Caki2 (cell line): ENCODE results near the gene SH3RF1. TPM values are rescaled to one million over a fixed set of nuclear protein-coding genes. Genes with fewer than 3 reads are reported as not detected.
A peak's percentile ranks its signal among the peaks of the same experiment; 100 is the strongest.
"Not testable (repeated sequence)": the region's sequence is repeated elsewhere in the genome, so short reads cannot be mapped to it uniquely, and the experiment has no call there.

Experiments
- DNase-seq: peaks from one replicate; pipeline ENCODE4 v3.0.0-alpha.2; 2015; ENCODE audit warnings: low read depth
- in situ Hi-C: cut with HindIII; loops from 2 replicates; pipeline ENCODE4 v1.10.0; 2016; ENCODE audit warnings: low sequenced_read_pairs, low pct_unique_long_range_greater_than_20kb, mixed read lengths
- total RNA-seq: library from RNA; depleted of rRNA; stranded (reverse); fragments of >200 nt; shearing (Covaris generic); gene quantifications from 2 replicates; pipeline ENCODE4 v1.2.3, GENCODE V29; 2014; ENCODE audit warnings: low replicate concordance; rRNA removed

Gene SH3RF1
- total RNA-seq = 7.4 and 15.3 TPM in 2 replicates

GRCh38 chr4:169270810-169271691 is at the start of gene SH3RF1:
SH3RF1 (minus strand) TSS chr4:169270956; CDS start chr4:169269212, 1,744 bp downstream.
- peak; percentile 94 for DNase-seq
- in situ Hi-C loops = no loop called here

DNA sequence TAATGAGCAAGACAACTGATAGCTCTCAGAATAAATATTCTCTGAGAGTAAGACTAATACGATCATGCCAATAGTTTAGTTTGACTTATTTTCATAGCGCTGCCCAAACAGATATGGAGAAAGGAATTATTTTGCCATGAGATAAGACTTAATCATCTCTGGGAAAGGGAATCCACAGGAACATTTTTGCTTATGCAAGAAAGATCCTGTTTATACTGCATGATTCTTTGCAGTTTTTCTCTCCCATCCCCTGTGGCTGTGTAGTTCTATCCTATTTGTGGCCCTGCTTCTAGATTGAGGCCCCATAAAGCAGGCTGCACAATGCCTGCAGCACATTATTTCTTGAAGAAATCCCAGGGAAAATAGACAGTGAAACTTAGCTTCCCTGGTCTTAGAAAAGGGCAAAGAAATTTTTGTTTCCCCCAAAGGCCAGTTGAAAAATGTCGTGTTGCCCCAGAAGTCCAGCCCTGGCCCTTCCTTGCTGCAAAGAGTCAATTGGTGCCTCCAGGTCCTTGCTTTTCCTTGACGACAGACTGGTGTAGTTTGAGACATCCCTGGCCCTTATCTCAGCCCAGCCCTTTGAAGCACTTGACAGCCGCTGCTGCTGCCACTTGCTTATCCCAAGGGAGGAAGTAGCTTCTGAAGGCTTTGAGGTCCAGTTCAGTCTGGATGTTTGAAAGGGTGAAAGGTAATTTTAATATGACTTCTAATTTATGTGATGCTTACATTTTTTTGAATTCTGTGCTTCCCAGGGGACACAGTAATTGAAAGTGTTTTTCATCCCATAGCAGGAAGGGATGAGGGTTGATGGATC is 45.0 kb upstream of the SH3RF1 start:
- peak; percentile 18 for DNase-seq
- in situ Hi-C loops = no loop called here

- in situ Hi-C loops = no loop called here
- peak; percentile 61 for DNase-seq
Measured at GRCh38 chr4:169314906-169315305, 44.1 kb upstream of the SH3RF1 start.

DNA sequence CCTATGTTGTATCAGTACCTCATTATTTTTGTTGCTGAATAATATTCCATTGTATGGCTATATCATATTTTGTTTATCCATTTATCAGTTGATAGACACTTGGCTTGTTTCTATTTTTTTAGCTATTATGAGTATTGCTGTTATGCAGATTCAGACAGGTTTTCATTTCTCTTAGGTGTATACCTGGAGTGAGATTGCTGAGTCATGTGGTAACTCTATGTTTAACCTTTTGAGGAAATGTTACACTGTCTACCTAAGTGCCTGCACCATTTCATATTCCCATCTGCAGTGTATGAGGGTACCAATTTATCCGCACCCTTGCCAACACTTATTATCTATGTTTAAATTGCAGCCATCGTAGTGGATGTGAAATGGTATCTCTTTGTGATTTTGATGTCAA is 43.0 kb upstream of the SH3RF1 start:
- no peak for DNase-seq
- in situ Hi-C loops = no loop called here

- in situ Hi-C loops = no loop called here
- DNase-seq = no peak
Measured at GRCh38 chr4:169312690-169313422, 42.1 kb upstream of the SH3RF1 start.

DNA sequence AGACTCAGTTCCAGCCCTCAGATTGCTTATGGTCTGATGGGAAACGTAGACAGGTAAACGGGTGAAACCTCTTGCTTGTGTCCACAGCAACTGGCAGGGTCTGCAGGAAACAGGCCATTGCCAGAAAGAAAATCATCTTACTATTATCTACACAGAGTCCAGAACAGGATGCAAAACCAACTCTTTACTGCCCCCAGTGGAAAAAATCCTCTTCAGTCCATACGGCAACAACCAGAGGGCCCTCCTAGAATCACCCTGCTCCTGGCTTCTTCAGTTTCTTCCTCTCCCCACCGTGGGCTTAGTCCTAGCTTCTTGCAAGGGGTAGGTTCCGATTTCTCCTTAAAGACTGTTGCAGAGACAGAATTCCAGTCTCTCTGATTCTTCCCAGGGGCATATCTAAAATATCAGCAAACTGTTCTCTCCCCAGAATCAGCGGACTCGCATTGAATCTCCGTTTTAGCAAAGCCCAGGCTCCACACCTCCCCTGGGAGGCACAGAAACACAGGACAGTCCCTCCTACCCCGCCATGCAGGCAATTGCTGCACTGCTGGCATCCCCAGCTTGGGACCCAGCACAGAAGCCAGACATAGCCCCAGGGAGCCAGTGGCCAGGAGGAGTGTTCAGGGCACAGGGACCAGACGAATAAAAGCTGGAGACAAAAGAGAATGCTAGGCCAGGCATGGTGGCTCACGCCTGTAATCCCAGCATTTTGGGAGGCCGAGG is 41.0 kb upstream of the SH3RF1 start:
- peak; percentile 22 for DNase-seq

GRCh38 chr4:169309326-169309967 is 38.7 kb upstream of the SH3RF1 start:
- in situ Hi-C loops = no loop called here

More for the DNA sequence above, 41.0 kb upstream of the SH3RF1 start:
- in situ Hi-C loops = no loop called here

GRCh38 chr4:169307576-169307975 is 36.8 kb upstream of the SH3RF1 start:
- in situ Hi-C loops = no loop called here
- DNase-seq = no peak

More at GRCh38 chr4:169309326-169309967, 38.7 kb upstream of the SH3RF1 start:
- no peak for DNase-seq

DNA sequence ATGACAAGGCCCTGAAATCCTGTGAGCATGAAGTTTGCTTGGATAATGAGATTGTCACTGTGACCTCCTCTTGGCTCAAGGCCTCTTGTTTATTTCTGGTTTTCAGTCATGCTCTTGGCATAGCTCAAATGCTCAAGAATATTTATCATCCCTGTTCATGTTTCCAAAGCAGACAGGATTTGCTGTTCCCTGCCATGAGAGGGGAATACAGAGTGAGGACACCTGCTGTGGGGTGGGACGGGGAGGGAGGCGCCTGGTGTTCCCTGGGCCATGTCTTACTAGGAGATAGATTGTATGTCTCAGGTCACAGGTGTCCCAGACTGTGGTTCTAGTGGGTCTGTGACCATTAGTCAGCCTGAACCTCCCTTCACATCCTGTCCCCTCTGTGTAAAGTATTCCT is 34.9 kb upstream of the SH3RF1 start:
- DNase-seq = no peak
- in situ Hi-C loops = no loop called here

- in situ Hi-C loops = no loop called here
- no peak for DNase-seq
Measured at GRCh38 chr4:169305173-169305572, 34.4 kb upstream of the SH3RF1 start.

DNA sequence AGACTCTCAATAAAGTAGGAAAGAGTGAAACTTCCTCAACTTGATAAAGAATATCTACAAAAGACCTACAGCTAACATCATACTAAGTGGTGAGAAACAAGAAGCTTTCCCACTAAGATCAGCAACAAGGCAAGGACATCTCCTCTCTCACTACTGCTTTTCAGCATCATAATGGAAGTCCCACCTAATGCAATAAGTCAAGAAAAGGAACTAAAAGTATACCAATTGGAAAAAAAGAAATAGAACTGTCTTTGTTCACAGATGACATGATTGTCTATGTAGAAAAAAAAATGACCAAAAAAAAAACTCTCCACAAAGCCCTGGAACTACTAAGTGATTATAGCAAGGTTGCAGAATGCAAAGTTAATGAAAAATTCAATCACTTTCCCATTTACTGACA is 25.1 kb upstream of the SH3RF1 start:
- DNase-seq = no peak
- in situ Hi-C loops = no loop called here

DNA sequence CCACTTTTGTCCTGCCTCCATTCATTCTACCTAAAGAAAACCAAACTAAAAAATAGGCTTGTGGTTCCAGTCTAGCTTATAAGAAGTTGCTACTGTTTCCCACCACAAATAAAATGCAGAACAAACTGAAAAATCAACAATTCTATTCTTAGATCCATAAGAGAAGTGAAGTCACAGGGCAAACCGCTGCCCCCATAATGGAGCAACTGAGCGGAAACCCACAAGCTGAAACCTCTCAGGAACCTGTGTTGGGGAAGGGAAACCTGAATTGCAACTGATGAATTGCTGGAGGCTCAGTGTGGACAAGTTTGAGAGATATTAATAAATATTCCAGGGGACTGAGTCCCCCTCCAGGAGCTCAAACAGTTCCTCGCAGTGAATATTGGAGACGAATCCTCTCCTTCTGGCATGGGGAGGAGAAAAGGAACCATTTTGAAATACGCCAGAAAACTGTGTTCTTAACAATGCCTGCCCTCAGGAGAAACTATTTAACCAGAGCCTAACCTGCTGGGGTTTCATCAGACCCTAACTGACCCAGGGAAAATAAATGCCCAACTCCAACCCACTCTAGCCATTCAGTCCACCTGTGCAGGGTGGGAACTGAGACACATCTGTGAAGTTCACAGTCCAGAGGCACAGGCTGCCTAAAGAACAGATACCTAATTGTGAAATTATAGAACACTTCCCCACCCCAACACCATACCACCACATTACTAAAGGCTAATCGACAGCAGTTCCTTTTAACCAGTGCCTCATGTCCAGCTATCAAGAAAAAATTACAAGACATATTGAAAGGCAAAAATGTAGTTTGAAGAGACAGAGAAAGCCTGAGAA is 22.8 kb upstream of the SH3RF1 start:
- DNase-seq = no peak
- in situ Hi-C loops = no loop called here

- DNase-seq, in situ Hi-C loops: not testable (repeated sequence)
Measured at GRCh38 chr4:169287983-169288382, 17.2 kb upstream of the SH3RF1 start.

- in situ Hi-C loops = no loop called here
- DNase-seq = no peak
Measured at GRCh38 chr4:169286562-169287301, 16.0 kb upstream of the SH3RF1 start.

GRCh38 chr4:169283114-169283509 is 12.4 kb upstream of the SH3RF1 start:
- in situ Hi-C loops = no loop called here
- DNase-seq = no peak
